HG03097 (cell line): Measurements from ENCODE around the gene BCKDHB.
"Not testable (repeated sequence)": the region's sequence is repeated elsewhere in the genome, so short reads cannot be mapped to it uniquely, and the experiment has no call there.

Experiments
- ATAC-seq: cut with Tn5 transposase; IDR thresholded peaks from one replicate; pipeline ENCODE4 v1.9.1; 2021; ENCODE audit not compliant: unreplicated experiment, low FRiP score

BCKDHB gene

GRCh38 chr6:80250391-80250997 lies 144.0 kb downstream of the BCKDHB start:
- ATAC-seq: no peak

GRCh38 chr6:80251321-80251720 lies 144.8 kb downstream of the BCKDHB start:
- no peak for ATAC-seq

GRCh38 chr6:80254716-80255115 lies 148.2 kb downstream of the BCKDHB start:
- ATAC-seq: no peak

- no peak for ATAC-seq
Measured at GRCh38 chr6:80256691-80257090, 150.2 kb downstream of the BCKDHB start.

GRCh38 chr6:80259118-80259517 lies 152.6 kb downstream of the BCKDHB start:
- ATAC-seq: no peak

- ATAC-seq: no peak
Measured at GRCh38 chr6:80263585-80263984, 157.1 kb downstream of the BCKDHB start.

GRCh38 chr6:80268865-80269730 lies 162.6 kb downstream of the BCKDHB start:
- ATAC-seq: no peak

GRCh38 chr6:80271074-80271473 lies 164.6 kb downstream of the BCKDHB start:
- no peak for ATAC-seq

GRCh38 chr6:80272988-80273387 lies 166.5 kb downstream of the BCKDHB start:
- no peak for ATAC-seq

GRCh38 chr6:80276861-80277260 lies 170.4 kb downstream of the BCKDHB start:
- ATAC-seq: no peak

- ATAC-seq: no peak
Measured at GRCh38 chr6:80277501-80277900, 171.0 kb downstream of the BCKDHB start.

GRCh38 chr6:80280262-80281010 lies 174.0 kb downstream of the BCKDHB start:
- ATAC-seq: peak; percentile 61

- ATAC-seq: no peak
Measured at GRCh38 chr6:80282913-80283554, 176.6 kb downstream of the BCKDHB start.

- no peak for ATAC-seq
Measured at GRCh38 chr6:80287112-80287511, 180.6 kb downstream of the BCKDHB start.

GRCh38 chr6:80287607-80288006 lies 181.1 kb downstream of the BCKDHB start:
- ATAC-seq: no peak

GRCh38 chr6:80289727-80290126 lies 183.3 kb downstream of the BCKDHB start:
- ATAC-seq: no peak

GRCh38 chr6:80294531-80294930 lies 188.1 kb downstream of the BCKDHB start:
- not testable (repeated sequence) for ATAC-seq

GRCh38 chr6:80302716-80303115 lies 196.2 kb downstream of the BCKDHB start:
- no peak for ATAC-seq

- ATAC-seq: no peak
Measured at GRCh38 chr6:80304014-80304413, 197.5 kb downstream of the BCKDHB start.

- no peak for ATAC-seq
Measured at GRCh38 chr6:80314531-80314930, 208.1 kb downstream of the BCKDHB start.

- no peak for ATAC-seq
Measured at GRCh38 chr6:80316686-80317231, 210.3 kb downstream of the BCKDHB start.
